Mesenchymal stem cell (in vitro differentiated cells and primary cell): Measurements from ENCODE around the gene TBC1D22A.
A peak's percentile ranks its signal among the peaks of the same experiment; 100 is the strongest.

ENCODE experiments used
- DNase-seq: peaks from one replicate; pipeline ENCODE4 v3.0.0-alpha.2; 2013
- H2AFZ ChIP-seq: one replicate; pipeline ENCODE4 v1.6.1; 2013; ENCODE audit warnings: low read depth, mild to moderate bottlenecking, control low read depth, inconsistent platforms, low read length, moderate library complexity
- H2AK5ac ChIP-seq: 2 replicates; pipeline ENCODE4 v1.6.1; 2013; ENCODE audit warnings: low read length, moderate library complexity, mild to moderate bottlenecking, inconsistent platforms; ENCODE audit not compliant: severe bottlenecking
- H2BK120ac ChIP-seq: one replicate; pipeline ENCODE4 v1.6.1; 2013; ENCODE audit warnings: low read depth, mild to moderate bottlenecking, inconsistent platforms, low read length, moderate library complexity
- H2BK12ac ChIP-seq, 2 experiments: one replicate each; pipeline ENCODE4 v1.6.1; 2013; ENCODE audit warnings: inconsistent platforms in 2 of 2, low read length in 2 of 2, mild to moderate bottlenecking in 2 of 2, moderate library complexity in 2 of 2, control low read depth in 1 of 2
- H2BK15ac ChIP-seq: one replicate; pipeline ENCODE4 v1.6.1; 2013; ENCODE audit warnings: mild to moderate bottlenecking, low read depth, inconsistent platforms; ENCODE audit not compliant: poor library complexity, severe bottlenecking
- H2BK5ac ChIP-seq: 2 replicates; pipeline ENCODE4 v1.6.1; 2013; ENCODE audit warnings: low read depth, mild to moderate bottlenecking, low read length, control low read depth, inconsistent platforms; ENCODE audit not compliant: poor library complexity, severe bottlenecking
- H3K14ac ChIP-seq, 2 experiments: one replicate each; pipeline ENCODE4 v1.6.1; 2013; ENCODE audit warnings: inconsistent platforms in 2 of 2, low read length in 2 of 2, control low read depth in 1 of 2, mild to moderate bottlenecking in 1 of 2, moderate library complexity in 1 of 2
- H3K18ac ChIP-seq, 2 experiments: one replicate each; pipeline ENCODE4 v1.6.1; 2013; ENCODE audit warnings: inconsistent platforms in 2 of 2, low read length in 2 of 2, control low read depth in 1 of 2, low read depth in 1 of 2, mild to moderate bottlenecking in 1 of 2
- H3K23ac ChIP-seq, 2 experiments: one replicate each; pipeline ENCODE4 v1.6.1; 2013; ENCODE audit warnings: inconsistent platforms in 2 of 2, low read length in 2 of 2, mild to moderate bottlenecking in 2 of 2, moderate library complexity in 2 of 2, control low read depth in 1 of 2
- H3K27ac ChIP-seq: 2 replicates; pipeline ENCODE4 v1.5.1; 2013; ENCODE audit warnings: mild to moderate bottlenecking, moderate library complexity, low read length, control low read depth, inconsistent platforms; ENCODE audit not compliant: poor library complexity, severe bottlenecking
- H3K27me3 ChIP-seq, 2 experiments: 2 replicates each; pipeline versions ENCODE4 v1.6.1 to v1.7.0; 2013; ENCODE audit warnings: low read length in 2 of 2, mild to moderate bottlenecking in 2 of 2, moderate library complexity in 2 of 2, control low read depth in 1 of 2, inconsistent platforms in 1 of 2; ENCODE audit not compliant: control insufficient read depth in 1 of 2, insufficient read depth in 1 of 2
- H3K36me3 ChIP-seq, 2 experiments: 2 replicates each; pipeline versions ENCODE4 v1.6.1 to v1.7.0; 2013; ENCODE audit warnings: low read length in 2 of 2, control low read depth in 1 of 2, inconsistent platforms in 1 of 2, low read depth in 1 of 2, mild to moderate bottlenecking in 1 of 2; ENCODE audit not compliant: insufficient read depth in 2 of 2, control insufficient read depth in 1 of 2
- H3K4ac ChIP-seq, 2 experiments: one replicate each; pipeline ENCODE4 v1.6.1; 2013; ENCODE audit warnings: inconsistent platforms in 2 of 2, low read length in 2 of 2, mild to moderate bottlenecking in 2 of 2, moderate library complexity in 2 of 2, control low read depth in 1 of 2, low read depth in 1 of 2
- H3K4me1 ChIP-seq: 2 replicates; pipeline ENCODE4 v1.6.1; 2013; ENCODE audit warnings: low read depth, low read length, control low read depth; ENCODE audit not compliant: control insufficient read depth, insufficient read depth
- H3K4me2 ChIP-seq: 2 replicates; pipeline ENCODE4 v1.6.1; 2013; ENCODE audit warnings: low read length, mild to moderate bottlenecking, inconsistent platforms; ENCODE audit not compliant: poor library complexity, severe bottlenecking
- H3K4me3 ChIP-seq, 2 experiments: 2 replicates each; pipeline versions ENCODE4 v1.5.1 to v1.7.0; 2013; ENCODE audit warnings: low read length in 2 of 2, mild to moderate bottlenecking in 2 of 2, control low read depth in 1 of 2, low read depth in 1 of 2; ENCODE audit not compliant: insufficient read depth in 1 of 2
- H3K79me1 ChIP-seq: replicated peaks from 2 replicates; pipeline ENCODE4 v1.6.1; 2013; ENCODE audit warnings: mild to moderate bottlenecking, control low read depth, low read length, inconsistent platforms; ENCODE audit not compliant: poor library complexity, severe bottlenecking
- H3K9ac ChIP-seq: 2 replicates; pipeline ENCODE4 v1.7.0; 2013; ENCODE audit warnings: mild to moderate bottlenecking, low read length, moderate library complexity
- H3K9me3 ChIP-seq: 2 replicates; pipeline ENCODE4 v1.7.0; 2013; ENCODE audit warnings: mild to moderate bottlenecking, low read length; ENCODE audit not compliant: control insufficient read depth
- H4K8ac ChIP-seq: one replicate; pipeline ENCODE4 v1.6.1; 2013; ENCODE audit warnings: inconsistent platforms, mild to moderate bottlenecking, low read length, moderate library complexity
- H4K91ac ChIP-seq: one replicate; pipeline ENCODE4 v1.6.1; 2013; ENCODE audit warnings: mild to moderate bottlenecking, low read length, inconsistent platforms
- WGBS: methylation state at CpG from one replicate; pipeline ENCODE4 v1.1.7; 2013; ENCODE audit warnings: mixed read lengths; 5-methylcytosine and 5-hydroxymethylcytosine counted together

The TBC1D22A gene

GRCh38 chr22:47194476-47195155 is 432.2 kb downstream of the TBC1D22A start:
- Histone ChIP-seq H3K4ac (no peak overlapping the region), H2BK120ac (no peak overlapping the region), H2AFZ (no peak overlapping the region), H3K36me3 (no peaks in the 10 kb centered on the region), H2BK15ac (no peak overlapping the region), H2AK5ac (no peak overlapping the region), H3K18ac (no peak overlapping the region), H3K79me1 (no peaks in the 10 kb centered on the region), H3K4me3 (no peak overlapping the region), H3K9ac (no peak overlapping the region), H3K14ac (no peak overlapping the region), H4K91ac (no peak overlapping the region), H3K27me3 (peaks cover 0 to 49% of the 10 kb centered on the region in 2 experiments), H3K23ac (no peak overlapping the region), H3K27ac (no peak overlapping the region), H3K4me1 (no peaks in the 10 kb centered on the region), H3K4me2 (no peak overlapping the region), H2BK5ac (no peak overlapping the region), H3K9me3 (no peaks in the 10 kb centered on the region), H2BK12ac (no peak overlapping the region), H4K8ac (no peak overlapping the region)
- DNase-seq, result no peak
- WGBS, result 75% methylated on average over 6 of the region's 6 CpGs

- Histone ChIP-seq H3K4me3 (no peak overlapping the region), H3K14ac (no peak overlapping the region), H3K9ac (no peak overlapping the region), H3K4ac (no peak overlapping the region), H2BK120ac (no peak overlapping the region), H2AFZ (no peak overlapping the region), H2BK5ac (no peak overlapping the region), H3K27ac (no peak overlapping the region), H4K8ac (no peak overlapping the region), H4K91ac (no peak overlapping the region), H3K23ac (no peak overlapping the region), H3K9me3 (no peaks in the 10 kb centered on the region), H3K36me3 (no peaks in the 10 kb centered on the region), H3K79me1 (no peaks in the 10 kb centered on the region), H3K27me3 (peaks cover 0 to 54% of the 10 kb centered on the region in 2 experiments), H3K4me2 (no peak overlapping the region), H3K4me1 (no peaks in the 10 kb centered on the region), H2BK15ac (no peak overlapping the region), H2BK12ac (no peak overlapping the region), H3K18ac (no peak overlapping the region), H2AK5ac (no peak overlapping the region)
- no peak for DNase-seq
- WGBS, result 85% methylated on average over 3 of the region's 9 CpGs
Measured at GRCh38 chr22:47195156-47195483, 432.7 kb downstream of the TBC1D22A start.

- no peak overlapping the region for H2AK5ac ChIP-seq
- H3K23ac ChIP-seq, result no peak overlapping the region
- no peaks in the 10 kb centered on the region for H3K36me3 ChIP-seq
- H2BK12ac ChIP-seq, result no peak overlapping the region
- no peaks in the 10 kb centered on the region for H3K4me1 ChIP-seq
- no peak overlapping the region for H2BK120ac ChIP-seq
- H3K9me3 ChIP-seq, result no peaks in the 10 kb centered on the region
- H2BK15ac ChIP-seq, result no peak overlapping the region
- H2BK5ac ChIP-seq, result no peak overlapping the region
- H3K27ac ChIP-seq, result no peak overlapping the region
- no peak overlapping the region for H3K4ac ChIP-seq
- WGBS, result 72% methylated on average over 12 of the region's 15 CpGs
- no peak overlapping the region for H3K9ac ChIP-seq
- H3K4me2 ChIP-seq, result no peak overlapping the region
- no peak overlapping the region for H4K91ac ChIP-seq
- H3K18ac ChIP-seq, result no peak overlapping the region
- no peak overlapping the region for H3K14ac ChIP-seq
- no peak overlapping the region for H4K8ac ChIP-seq
- no peak overlapping the region for H2AFZ ChIP-seq
- H3K27me3 ChIP-seq, result peaks cover 0 to 59% of the 10 kb centered on the region in 2 experiments
- no peak overlapping the region for H3K4me3 ChIP-seq
- H3K79me1 ChIP-seq, result no peaks in the 10 kb centered on the region
- no peak for DNase-seq
Measured at GRCh38 chr22:47195484-47196165, 433.2 kb downstream of the TBC1D22A start.

GRCh38 chr22:47196166-47196849 is 433.9 kb downstream of the TBC1D22A start:
- 72% methylated on average over 5 of the region's 5 CpGs for WGBS
- Histone ChIP-seq H3K27ac (no peak overlapping the region), H2BK120ac (no peak overlapping the region), H3K14ac (no peak overlapping the region), H2BK5ac (no peak overlapping the region), H2AK5ac (no peak overlapping the region), H2BK12ac (no peak overlapping the region), H3K4ac (no peak overlapping the region), H3K27me3 (peaks cover 0 to 66% of the 10 kb centered on the region in 2 experiments), H3K36me3 (no peaks in the 10 kb centered on the region), H2AFZ (no peak overlapping the region), H3K23ac (no peak overlapping the region), H3K79me1 (no peaks in the 10 kb centered on the region), H3K4me2 (no peak overlapping the region), H4K8ac (no peak overlapping the region), H3K4me1 (no peaks in the 10 kb centered on the region), H3K9ac (no peak overlapping the region), H3K9me3 (no peaks in the 10 kb centered on the region), H3K18ac (no peak overlapping the region), H4K91ac (peak overlapping the region; percentile 18), H2BK15ac (no peak overlapping the region), H3K4me3 (no peak overlapping the region)
- DNase-seq, result no peak
